HS-27A (cell line): ENCODE measurements around the gene COP1.

Source experiments
- DNase-seq: peaks from one replicate; pipeline ENCODE4 v3.0.0-alpha.2; 2012; ENCODE audit warnings: low read depth, missing footprints

The COP1 gene

GRCh38 chr1:176199707-176200106 is 7.4 kb downstream of the COP1 start:
- DNase-seq = no peak

- DNase-seq = no peak
These were observed 8.7 kb downstream of the COP1 start for GRCh38 chr1:176198413-176198812.

GRCh38 chr1:176196728-176197127 is 10.4 kb downstream of the COP1 start:
- DNase-seq = no peak

GRCh38 chr1:176195547-176195946 is 11.5 kb downstream of the COP1 start:
- no peak for DNase-seq

- DNase-seq = no peak
These were observed 13.4 kb downstream of the COP1 start for GRCh38 chr1:176193663-176194062.

GRCh38 chr1:176193023-176193422 is 14.1 kb downstream of the COP1 start:
- DNase-seq = no peak

- DNase-seq = no peak
These were observed 18.5 kb downstream of the COP1 start for GRCh38 chr1:176188604-176189003.

GRCh38 chr1:176187001-176187400 is 20.1 kb downstream of the COP1 start:
- no peak for DNase-seq

GRCh38 chr1:176183618-176184017 is 23.5 kb downstream of the COP1 start:
- DNase-seq = no peak

- DNase-seq = no peak
These were observed 28.8 kb downstream of the COP1 start for GRCh38 chr1:176178316-176178715.

- no peak for DNase-seq
These were observed 29.3 kb downstream of the COP1 start for GRCh38 chr1:176177764-176178163.

- no peak for DNase-seq
These were observed 33.0 kb downstream of the COP1 start for GRCh38 chr1:176174108-176174507.

GRCh38 chr1:176172215-176172614 is 34.9 kb downstream of the COP1 start:
- no peak for DNase-seq

- DNase-seq = no peak
These were observed 39.9 kb downstream of the COP1 start for GRCh38 chr1:176167210-176167609.

- DNase-seq = no peak
These were observed 41.5 kb downstream of the COP1 start for GRCh38 chr1:176165573-176165972.

- no peak for DNase-seq
These were observed 42.9 kb downstream of the COP1 start for GRCh38 chr1:176164014-176164678.

- no peak for DNase-seq
These were observed 47.1 kb downstream of the COP1 start for GRCh38 chr1:176159993-176160392.

GRCh38 chr1:176157995-176158394 is 49.1 kb downstream of the COP1 start:
- no peak for DNase-seq

- no peak for DNase-seq
These were observed 56.9 kb downstream of the COP1 start for GRCh38 chr1:176149939-176150807.

GRCh38 chr1:176144526-176144925 is 62.6 kb downstream of the COP1 start:
- no peak for DNase-seq

GRCh38 chr1:176142973-176143372 is 64.1 kb downstream of the COP1 start:
- DNase-seq = no peak

GRCh38 chr1:176141449-176141848 is 65.6 kb downstream of the COP1 start:
- DNase-seq = no peak

GRCh38 chr1:176136891-176137290 is 70.2 kb downstream of the COP1 start:
- no peak for DNase-seq

GRCh38 chr1:176134666-176135065 is 72.4 kb downstream of the COP1 start:
- DNase-seq = no peak
